ENCODE measurements around the gene DIAPH3.
"Not testable (repeated sequence)": the region's sequence is repeated elsewhere in the genome, so short reads cannot be mapped to it uniquely, and the experiment has no call there.

DIAPH3 gene

DNA sequence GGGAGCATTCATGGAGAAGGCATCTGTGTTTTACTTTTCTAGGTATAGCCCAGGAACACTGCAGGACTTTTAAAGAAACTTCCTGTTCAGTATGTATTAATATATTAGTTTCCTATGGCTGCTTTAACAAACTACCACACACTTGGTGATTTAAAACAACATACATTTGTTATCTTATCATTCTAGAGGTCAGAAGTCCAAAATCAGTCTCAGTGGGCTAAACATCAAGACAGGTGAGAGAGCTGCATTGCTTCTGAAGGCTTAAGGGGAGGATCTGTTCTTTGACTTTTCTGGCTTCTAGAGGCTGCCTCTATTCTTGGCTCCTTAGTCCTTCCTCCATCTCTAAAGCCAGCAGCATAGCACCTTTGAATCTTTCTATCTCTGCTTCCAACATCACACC, 37.6 kb upstream of the DIAPH3 start:
- H3K36me3 ChIP-seq: no peaks in the 10 kb centered on the region
- TF ChIP-seq CTCF (IDR thresholded peaks at IDR 0.05): no peak
- no peaks in the 10 kb centered on the region for H3K27me3 ChIP-seq
- H3K4me1 ChIP-seq (ENCODE audit: control insufficient read depth in 1 of 2, insufficient read depth in 1 of 2, low read depth in 1 of 2, low read length in 1 of 2): no peaks in the 10 kb centered on the region
- no peak overlapping the region for H3K27ac ChIP-seq
- no peak overlapping the region for H3K4me3 ChIP-seq (ENCODE audit: low read depth in 1 of 2, low read length in 1 of 2)
- H3K9me3 ChIP-seq: no peaks in the 10 kb centered on the region

- H3K36me3 ChIP-seq; H3K27ac ChIP-seq; H3K27me3 ChIP-seq; H3K9me3 ChIP-seq; H3K4me3 ChIP-seq (ENCODE audit: low read depth in 1 of 2, low read length in 1 of 2); H3K4me1 ChIP-seq (ENCODE audit: control insufficient read depth in 1 of 2, insufficient read depth in 1 of 2, low read depth in 1 of 2, low read length in 1 of 2): not testable (repeated sequence)
These were observed 32.2 kb upstream of the DIAPH3 start for GRCh38 chr13:60195893-60196292.

DNA sequence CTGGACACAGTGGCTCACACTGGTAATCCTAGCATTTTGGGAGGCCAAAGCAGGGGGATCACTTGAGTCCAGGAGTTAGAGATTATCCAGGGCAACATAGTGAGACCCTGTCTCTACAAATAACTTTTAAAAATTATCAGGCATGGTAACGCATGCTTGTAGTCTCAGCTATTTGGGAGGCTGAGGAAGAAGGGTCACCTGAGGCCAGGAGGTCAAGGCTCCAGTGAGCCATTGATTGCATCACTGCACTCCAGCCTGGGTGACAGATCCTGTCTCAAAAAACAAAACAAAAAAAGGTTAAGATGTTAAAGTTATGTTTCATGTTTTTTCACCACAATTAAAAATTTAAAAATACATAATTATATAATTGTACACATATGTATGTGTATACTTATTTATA, 19.2 kb upstream of the DIAPH3 start:
- Histone ChIP-seq H3K4me3 (ENCODE audit: low read depth in 1 of 2, low read length in 1 of 2) (no peak overlapping the region), H3K27ac (no peak overlapping the region), H3K27me3 (peaks cover 3% of the 10 kb centered on the region), H3K9me3 (no peaks in the 10 kb centered on the region), H3K36me3 (no peaks in the 10 kb centered on the region), H3K4me1 (ENCODE audit: control insufficient read depth in 1 of 2, insufficient read depth in 1 of 2, low read depth in 1 of 2, low read length in 1 of 2) (no peaks in the 10 kb centered on the region)
- no peak for TF ChIP-seq CTCF (IDR thresholded peaks at IDR 0.05)

DNA sequence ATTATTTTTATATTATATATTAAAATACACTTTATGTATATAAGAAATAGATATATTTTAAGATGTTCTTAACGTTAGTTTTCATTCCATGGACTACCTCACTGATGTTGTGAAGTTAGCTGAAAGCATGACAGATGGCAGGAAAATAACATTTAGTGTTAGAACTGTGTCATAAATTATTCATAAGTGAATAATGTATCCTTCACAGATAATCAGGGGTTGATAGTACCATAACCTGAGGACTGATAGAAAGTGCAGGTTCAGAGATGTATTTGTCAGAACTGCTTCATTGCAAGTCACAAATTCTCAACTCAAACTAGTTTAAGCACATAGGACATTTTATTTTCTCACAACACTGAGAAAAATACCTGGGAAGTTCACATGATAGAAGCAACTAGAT, 14.6 kb upstream of the DIAPH3 start:
- H3K27ac ChIP-seq: no peak overlapping the region
- H3K4me3 ChIP-seq (ENCODE audit: low read depth in 1 of 2, low read length in 1 of 2): no peak overlapping the region
- no peak for TF ChIP-seq CTCF (IDR thresholded peaks at IDR 0.05)
- no peaks in the 10 kb centered on the region for H3K4me1 ChIP-seq (ENCODE audit: control insufficient read depth in 1 of 2, insufficient read depth in 1 of 2, low read depth in 1 of 2, low read length in 1 of 2)
- no peaks in the 10 kb centered on the region for H3K27me3 ChIP-seq
- H3K36me3 ChIP-seq: no peaks in the 10 kb centered on the region
- H3K9me3 ChIP-seq: no peaks in the 10 kb centered on the region

- Histone ChIP-seq H3K36me3 (no peaks in the 10 kb centered on the region), H3K4me3 (ENCODE audit: low read depth in 1 of 2, low read length in 1 of 2) (no peak overlapping the region), H3K9me3 (no peaks in the 10 kb centered on the region), H3K27me3 (no peaks in the 10 kb centered on the region), H3K27ac (no peak overlapping the region), H3K4me1 (ENCODE audit: control insufficient read depth in 1 of 2, insufficient read depth in 1 of 2, low read depth in 1 of 2, low read length in 1 of 2) (no peaks in the 10 kb centered on the region)
- no peak for TF ChIP-seq CTCF (IDR thresholded peaks at IDR 0.05)
These were observed 11.8 kb upstream of the DIAPH3 start for GRCh38 chr13:60175571-60175970.

GRCh38 chr13:60174113-60174512, 10.4 kb upstream of the DIAPH3 start:
- H3K27me3 ChIP-seq: no peaks in the 10 kb centered on the region
- H3K9me3 ChIP-seq: no peaks in the 10 kb centered on the region
- no peaks in the 10 kb centered on the region for H3K36me3 ChIP-seq
- H3K4me3 ChIP-seq (ENCODE audit: low read depth in 1 of 2, low read length in 1 of 2): no peak overlapping the region
- H3K27ac ChIP-seq: no peak overlapping the region
- TF ChIP-seq CTCF (IDR thresholded peaks at IDR 0.05): no peak
- no peaks in the 10 kb centered on the region for H3K4me1 ChIP-seq (ENCODE audit: control insufficient read depth in 1 of 2, insufficient read depth in 1 of 2, low read depth in 1 of 2, low read length in 1 of 2)
